ENCODE results near the gene UBP1. TPM values are rescaled to one million over a fixed set of nuclear protein-coding genes. Genes with fewer than 3 reads are reported as not detected.

The UBP1 gene
- total RNA-seq, 2 experiments from 2014 or later, result 51.2 to 56.2 TPM

GRCh38 chr3:33403756-33404155, 36.4 kb downstream of the UBP1 start:
- ATAC-seq, result no peak
- no peaks in the 10 kb centered on the region for H3K27me3 Mint-ChIP-seq
- intact Hi-C loops (cut with micrococcal nuclease), result no loop called here
- no peak overlapping the region for H3K4me3 Mint-ChIP-seq
- no peak for TF ChIP-seq CTCF (IDR thresholded peaks at IDR 0.05)
- no peak overlapping the region for H3K27ac Mint-ChIP-seq
- no peaks in the 10 kb centered on the region for H3K9me3 Mint-ChIP-seq
- peaks cover 49% of the 10 kb centered on the region for H3K36me3 Mint-ChIP-seq (ENCODE audit: low read depth)
- ChIA-PET POLR2A (interaction anchor here (1.4 kb wide), 1 partner anchor 14 kb away, joined by 3 read pairs; no protein-coding TSS in a partner anchor), CTCF (interaction anchor here (1.0 kb wide), 1 partner anchor 31 kb away, joined by 5 read pairs; no protein-coding TSS in a partner anchor)
- DNase-seq, result no peak
- H3K4me1 Mint-ChIP-seq (ENCODE audit: low read depth), result no peaks in the 10 kb centered on the region

GRCh38 chr3:33402936-33403335, 37.3 kb downstream of the UBP1 start:
- Mint-ChIP-seq H3K36me3 (ENCODE audit: low read depth) (peaks cover 48% of the 10 kb centered on the region), H3K4me3 (no peak overlapping the region), H3K27me3 (no peaks in the 10 kb centered on the region), H3K27ac (peak overlapping the region; percentile 41), H3K9me3 (no peaks in the 10 kb centered on the region), H3K4me1 (ENCODE audit: low read depth) (no peaks in the 10 kb centered on the region)
- DNase-seq (no peak), ATAC-seq (no peak)
- ChIA-PET POLR2A (interaction anchor here (1.4 kb wide), 1 partner anchor 13 kb away, joined by 3 read pairs; no protein-coding TSS in a partner anchor), CTCF (interaction anchor here (1.0 kb wide), 1 partner anchor 30 kb away, joined by 5 read pairs; no protein-coding TSS in a partner anchor)
- TF ChIP-seq CTCF (IDR thresholded peaks at IDR 0.05), result no peak
- intact Hi-C loops (cut with micrococcal nuclease), result no loop called here

DNA sequence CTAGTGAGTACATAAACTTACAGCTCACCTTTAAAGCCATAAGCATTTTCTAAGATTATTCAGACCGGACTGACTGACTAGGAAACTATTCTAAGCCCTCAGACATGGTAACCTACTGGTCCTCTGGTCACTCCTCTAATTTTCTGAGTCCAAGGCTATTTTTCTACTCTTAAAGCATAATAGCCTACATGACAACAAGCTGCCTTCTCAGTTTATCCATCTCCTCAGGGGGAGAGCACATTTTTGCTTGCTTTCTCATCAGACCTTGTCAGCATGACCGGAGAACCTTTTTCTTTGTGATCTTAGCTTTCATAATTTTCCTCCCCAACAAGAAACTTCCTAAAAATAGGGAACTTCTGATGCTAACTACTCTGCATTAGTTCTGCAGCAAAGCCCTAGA, 38.4 kb downstream of the UBP1 start:
- Mint-ChIP-seq H3K27me3 (no peaks in the 10 kb centered on the region), H3K9me3 (no peaks in the 10 kb centered on the region), H3K36me3 (ENCODE audit: low read depth) (peaks cover 50% of the 10 kb centered on the region), H3K4me1 (ENCODE audit: low read depth) (no peaks in the 10 kb centered on the region), H3K4me3 (no peak overlapping the region), H3K27ac (peak overlapping the region; percentile 35)
- no peak for TF ChIP-seq CTCF (IDR thresholded peaks at IDR 0.05)
- DNase-seq (no peak), ATAC-seq (no peak)
- ChIA-PET CTCF (interaction anchor here (1.1 to 1.9 kb wide), 2 partner anchors 28 to 386 kb away, joined by 5 to 7 read pairs; no protein-coding TSS in a partner anchor), POLR2A (no interaction called here)
- intact Hi-C loops (cut with micrococcal nuclease), result no loop called here

GRCh38 chr3:33398410-33398809, 41.8 kb downstream of the UBP1 start:
- H3K36me3 Mint-ChIP-seq (ENCODE audit: low read depth), result peaks cover 63% of the 10 kb centered on the region
- CTCF ChIA-PET, result no interaction called here
- no peak overlapping the region for H3K4me3 Mint-ChIP-seq
- POLR2A ChIA-PET, result no interaction called here
- no peaks in the 10 kb centered on the region for H3K9me3 Mint-ChIP-seq
- H3K27ac Mint-ChIP-seq, result no peak overlapping the region
- intact Hi-C loops (cut with micrococcal nuclease), result no loop called here
- H3K4me1 Mint-ChIP-seq (ENCODE audit: low read depth), result no peaks in the 10 kb centered on the region
- DNase-seq (no peak), ATAC-seq (no peak)
- TF ChIP-seq CTCF (IDR thresholded peaks at IDR 0.05), result no peak
- no peaks in the 10 kb centered on the region for H3K27me3 Mint-ChIP-seq

DNA sequence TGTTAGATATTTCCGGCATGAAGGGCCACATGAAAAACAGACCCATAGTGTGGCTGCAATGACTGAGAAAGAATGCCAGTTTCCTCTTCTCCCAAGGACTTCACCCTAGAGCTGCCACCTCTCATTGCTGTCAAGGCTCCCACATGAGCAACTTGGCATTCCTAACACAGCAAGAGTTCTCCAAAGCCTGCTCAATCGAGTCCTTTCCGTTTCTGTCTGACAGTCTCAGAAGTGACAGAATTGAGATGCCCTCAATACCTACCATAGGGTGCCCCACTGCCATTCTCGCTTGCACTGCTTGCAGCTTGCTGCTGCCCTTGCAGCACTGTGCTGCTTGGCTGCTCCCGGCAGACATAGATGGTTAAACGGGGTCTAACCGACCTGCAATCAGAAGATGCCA, 44.3 kb downstream of the UBP1 start:
- H3K4me1 Mint-ChIP-seq (ENCODE audit: low read depth), result peaks cover 10% of the 10 kb centered on the region
- POLR2A ChIA-PET, result interaction anchor here (2.2 kb wide), 1 partner anchor 43 kb away, joined by 7 read pairs; no protein-coding TSS in a partner anchor
- no peak overlapping the region for H3K4me3 Mint-ChIP-seq
- no peak overlapping the region for H3K27ac Mint-ChIP-seq
- CTCF ChIA-PET, result no interaction called here
- no peak for ATAC-seq
- no peaks in the 10 kb centered on the region for H3K27me3 Mint-ChIP-seq
- H3K9me3 Mint-ChIP-seq, result no peaks in the 10 kb centered on the region
- intact Hi-C loops (cut with micrococcal nuclease), result no loop called here
- peaks cover 69% of the 10 kb centered on the region for H3K36me3 Mint-ChIP-seq (ENCODE audit: low read depth)
- TF ChIP-seq CTCF (IDR thresholded peaks at IDR 0.05), result no peak
- no peak for DNase-seq
